ENCODE measurements around the gene ARHGAP27.
"Not testable (repeated sequence)": the region's sequence is repeated elsewhere in the genome, so short reads cannot be mapped to it uniquely, and the experiment has no call there.

The ARHGAP27 gene

DNA sequence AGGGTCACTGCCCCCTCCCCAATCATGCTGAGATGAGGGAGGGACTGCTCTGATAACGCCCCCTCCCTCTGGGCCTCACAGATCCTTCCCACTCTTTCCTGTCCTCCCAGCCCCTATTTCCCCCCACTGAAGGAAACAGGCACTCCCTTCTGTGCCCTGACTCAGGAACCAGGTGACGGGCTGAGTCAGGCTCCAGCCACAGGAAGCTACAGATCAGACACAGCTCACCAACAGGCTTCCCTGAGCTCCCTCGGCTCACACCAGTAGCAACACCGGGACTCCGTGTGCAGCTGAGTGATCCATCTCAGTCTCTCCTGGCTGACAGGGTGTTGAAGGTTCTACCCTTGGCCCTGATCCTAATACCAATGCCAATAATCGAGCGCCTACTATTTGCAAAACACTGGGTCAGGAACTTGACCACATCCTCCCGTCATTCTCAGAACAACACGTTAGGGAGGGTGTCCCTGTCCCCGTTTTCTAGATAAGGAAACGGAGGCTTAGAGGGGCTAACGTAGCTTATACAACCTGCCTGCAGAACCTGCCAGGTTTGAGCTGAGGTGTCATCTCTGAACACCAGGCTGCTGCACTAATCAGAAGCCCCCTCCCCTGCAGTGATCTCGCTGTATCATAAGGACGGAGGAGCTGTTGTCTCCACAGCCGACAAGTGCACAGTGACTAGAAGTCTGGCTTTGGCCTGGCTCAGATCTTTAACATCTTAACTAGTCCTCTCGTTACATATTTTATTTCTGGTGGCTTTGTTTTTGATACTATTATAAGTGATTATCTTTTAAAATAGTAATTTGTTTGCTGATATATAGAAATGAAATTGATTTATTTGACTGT is 13.5 kb upstream of the ARHGAP27 start:
- not testable (repeated sequence) for DNase-seq

DNA sequence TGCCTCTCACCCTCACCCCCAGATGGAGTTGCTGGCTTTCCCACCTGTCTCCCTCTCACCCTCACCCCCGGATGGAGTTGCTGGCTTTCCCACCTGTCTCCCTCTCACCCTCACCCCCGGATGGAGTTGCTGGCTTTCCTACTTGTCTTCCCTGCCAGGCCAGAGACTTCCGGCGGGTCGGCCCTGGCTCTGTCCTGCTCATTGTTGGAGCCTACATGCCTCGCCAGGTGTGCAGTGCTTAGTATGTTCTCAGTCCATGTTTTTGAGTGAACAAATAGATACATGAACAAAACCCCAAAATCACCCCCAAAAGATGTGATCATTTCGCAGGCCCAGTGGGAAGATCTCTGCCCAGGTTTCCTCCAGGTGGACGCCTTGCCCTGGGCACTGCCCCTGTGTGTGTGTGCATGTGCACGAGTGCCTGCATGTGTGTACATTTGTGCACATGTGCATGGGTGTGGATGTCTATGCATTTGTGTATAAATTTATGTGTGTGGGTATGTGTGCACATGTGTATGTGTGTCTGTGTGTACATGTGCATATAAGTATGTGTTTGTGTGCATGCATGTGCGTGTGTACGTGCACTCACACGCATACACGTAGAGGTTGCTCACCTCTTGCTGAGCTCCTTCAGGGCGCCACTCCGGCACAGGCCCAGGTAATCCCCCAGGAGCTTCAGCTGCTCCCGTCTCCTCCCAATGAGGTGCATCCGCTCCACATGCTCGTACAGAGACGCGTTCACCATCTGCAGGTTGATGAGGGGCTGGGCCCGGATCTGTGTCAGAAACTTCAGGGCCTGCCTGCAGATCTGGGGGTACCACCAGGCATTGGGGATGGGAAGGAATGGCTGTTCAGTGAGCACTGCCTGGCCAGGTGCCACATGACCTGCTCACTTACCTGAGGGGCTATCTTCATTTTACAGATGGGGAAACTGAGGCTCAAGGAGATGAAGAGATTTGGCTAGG is 12.5 kb upstream of the ARHGAP27 start:
- not testable (repeated sequence) for DNase-seq

DNA sequence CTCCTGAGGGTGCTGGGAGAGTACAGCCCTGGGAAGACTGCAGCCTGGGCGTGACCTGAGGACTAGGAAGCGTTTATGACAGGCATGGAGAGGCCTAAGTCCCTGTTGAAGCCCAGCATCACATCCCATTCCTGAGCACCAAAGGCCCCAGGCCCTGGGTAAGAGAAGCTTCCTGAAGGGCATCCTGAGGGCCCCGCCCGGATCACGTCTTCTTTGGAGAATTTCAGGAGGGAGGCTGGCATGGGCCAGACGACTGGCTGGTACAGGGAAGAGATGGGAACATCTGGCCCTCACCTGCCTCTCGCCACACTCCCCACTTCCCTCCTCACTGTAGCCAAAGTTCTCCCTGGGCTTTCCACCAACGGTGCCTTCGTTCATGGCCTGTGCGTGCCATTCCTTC is 11.6 kb upstream of the ARHGAP27 start:
- DNase-seq: not testable (repeated sequence)

DNA sequence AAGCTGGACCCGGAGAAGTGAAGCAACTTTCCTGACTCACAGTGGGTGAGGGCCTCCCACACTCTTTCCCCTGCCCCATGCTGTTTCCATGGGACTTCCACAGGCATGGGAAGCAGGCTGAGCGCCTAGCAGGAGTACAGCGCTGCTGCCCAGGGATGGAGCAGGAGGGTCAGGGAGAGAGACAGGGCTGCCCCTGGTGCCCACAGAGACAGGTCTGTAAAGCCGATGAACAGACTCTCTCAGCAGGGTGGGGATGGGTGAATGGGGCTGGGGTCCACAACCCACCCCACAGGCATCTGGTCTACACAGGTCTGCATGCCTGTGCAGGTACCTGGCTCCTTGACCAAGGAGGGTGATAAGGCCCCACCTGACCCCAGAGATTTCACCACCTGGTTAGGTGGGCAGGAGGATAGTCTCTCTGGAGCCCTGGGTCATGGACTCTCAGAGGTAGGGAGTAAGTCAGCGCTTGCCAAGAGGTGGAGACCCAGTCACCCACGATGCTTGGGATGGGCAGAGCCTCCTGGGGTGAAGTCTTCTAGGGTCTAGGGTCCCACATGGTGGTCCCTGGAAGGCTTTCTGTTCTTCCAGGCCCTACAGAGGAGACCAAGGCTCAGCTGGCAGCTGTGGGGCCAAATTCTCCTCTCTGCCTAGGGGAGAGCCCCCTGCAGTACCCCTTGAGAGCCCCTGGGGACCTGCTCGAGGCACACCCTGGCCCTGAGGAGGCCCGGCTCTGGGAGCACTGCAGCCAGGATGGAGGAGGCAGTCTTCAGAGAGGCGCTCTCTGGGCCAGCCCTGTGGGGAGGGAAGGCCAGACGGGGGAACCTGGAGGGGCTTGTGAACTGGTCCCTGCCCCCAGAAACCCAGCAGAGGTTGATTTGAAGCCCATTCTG is 10.9 kb upstream of the ARHGAP27 start:
- not testable (repeated sequence) for DNase-seq

DNA sequence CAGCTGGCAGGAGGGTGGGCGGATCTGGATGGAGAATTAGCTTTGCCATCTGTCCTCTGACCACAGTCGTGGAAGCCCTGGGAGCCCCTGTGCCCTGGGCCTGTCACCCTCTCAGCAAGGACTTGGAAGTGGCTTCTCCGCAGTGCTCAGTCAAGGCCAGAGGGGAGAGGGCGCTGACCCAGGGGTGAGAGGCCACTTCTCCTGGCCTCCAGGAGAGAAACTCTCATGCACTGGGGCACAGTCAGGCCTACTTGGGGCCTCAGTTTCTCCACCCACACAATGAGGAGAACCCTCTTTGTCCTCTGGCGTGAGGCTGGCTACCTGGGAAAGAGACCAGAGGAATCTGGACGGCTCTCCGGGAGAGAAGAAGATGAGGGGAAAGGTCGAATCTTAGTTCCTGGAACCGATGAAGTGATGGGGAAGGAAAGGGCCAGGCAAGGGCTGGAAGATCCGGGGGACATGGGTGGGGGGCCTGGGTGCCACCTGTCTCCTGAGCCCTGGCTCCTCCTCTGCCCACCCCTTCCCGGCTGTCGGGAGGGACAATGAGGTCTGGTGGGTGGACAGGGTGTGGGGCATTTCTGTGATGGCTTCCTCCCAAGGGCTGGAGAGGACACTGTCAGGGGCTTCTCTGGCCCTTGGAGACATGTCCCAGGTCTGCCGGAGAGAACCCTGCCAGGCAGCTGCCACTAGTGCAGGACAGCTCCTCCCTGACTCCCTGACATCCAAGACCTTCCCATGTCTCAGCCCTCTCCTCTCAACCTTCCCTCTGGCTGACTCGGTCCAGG is 9.0 kb upstream of the ARHGAP27 start:
- no peak for DNase-seq

DNA sequence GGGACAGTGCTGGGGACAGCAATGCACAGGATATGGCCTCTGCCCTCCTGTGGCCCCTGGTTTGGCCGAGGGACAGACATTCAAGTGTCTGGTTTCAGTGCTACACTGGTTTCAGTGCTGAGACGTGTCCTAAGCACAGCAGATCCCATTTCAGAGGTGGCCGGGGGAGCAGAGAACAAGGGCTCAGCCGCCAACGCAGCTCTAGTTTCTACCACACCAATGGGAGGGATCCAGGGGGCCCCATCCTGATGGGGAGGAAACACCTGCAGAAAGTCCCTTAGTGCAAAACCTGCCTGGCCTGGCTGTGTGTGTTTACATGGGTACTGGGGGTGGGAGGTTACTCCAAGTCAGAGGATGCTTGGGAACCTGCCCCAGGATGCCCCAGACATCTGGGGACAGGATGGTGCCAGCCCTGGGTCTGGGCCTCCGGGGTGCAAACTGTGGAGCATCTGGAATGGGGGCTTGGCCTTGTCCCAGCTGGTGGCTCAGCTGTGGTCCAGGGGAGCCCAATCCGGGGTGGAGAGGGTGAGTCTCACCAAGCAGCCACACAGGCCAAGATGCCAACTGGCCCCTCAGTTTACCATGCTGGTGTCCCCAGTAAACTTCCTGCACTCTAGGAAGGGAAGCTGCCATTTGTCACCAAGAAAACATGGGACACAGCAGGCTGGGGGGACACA is 8.3 kb upstream of the ARHGAP27 start:
- not testable (repeated sequence) for DNase-seq

DNA sequence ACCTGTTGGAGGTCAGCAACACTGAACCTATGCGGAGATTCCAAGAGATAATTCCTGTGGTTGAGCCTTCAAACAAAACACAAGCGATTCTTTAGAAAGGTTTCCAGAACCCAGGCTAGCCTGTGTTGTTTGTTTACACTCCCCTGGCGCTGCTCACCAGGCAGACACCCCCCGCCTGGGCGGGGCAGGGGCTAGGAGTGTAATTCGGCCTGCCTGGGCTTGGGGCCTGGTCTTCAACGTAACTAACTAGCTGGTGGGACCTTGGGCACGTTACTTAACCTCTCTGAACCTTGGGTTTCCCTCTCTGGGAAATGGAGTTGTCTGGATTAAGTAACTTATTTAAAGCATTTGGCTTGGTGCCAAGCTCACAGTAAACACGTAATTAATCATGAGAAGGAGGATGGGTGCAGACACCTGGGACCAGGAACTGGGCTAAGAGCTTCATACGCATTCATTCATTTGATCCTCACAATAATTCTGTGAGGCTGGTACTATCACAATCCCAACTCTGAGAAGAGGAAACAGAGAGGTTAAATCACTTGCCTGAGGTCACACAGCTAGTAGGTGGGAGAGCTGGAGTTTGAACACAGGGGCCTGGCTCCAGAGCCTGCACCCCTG is 7.6 kb upstream of the ARHGAP27 start:
- no peak for DNase-seq

DNA sequence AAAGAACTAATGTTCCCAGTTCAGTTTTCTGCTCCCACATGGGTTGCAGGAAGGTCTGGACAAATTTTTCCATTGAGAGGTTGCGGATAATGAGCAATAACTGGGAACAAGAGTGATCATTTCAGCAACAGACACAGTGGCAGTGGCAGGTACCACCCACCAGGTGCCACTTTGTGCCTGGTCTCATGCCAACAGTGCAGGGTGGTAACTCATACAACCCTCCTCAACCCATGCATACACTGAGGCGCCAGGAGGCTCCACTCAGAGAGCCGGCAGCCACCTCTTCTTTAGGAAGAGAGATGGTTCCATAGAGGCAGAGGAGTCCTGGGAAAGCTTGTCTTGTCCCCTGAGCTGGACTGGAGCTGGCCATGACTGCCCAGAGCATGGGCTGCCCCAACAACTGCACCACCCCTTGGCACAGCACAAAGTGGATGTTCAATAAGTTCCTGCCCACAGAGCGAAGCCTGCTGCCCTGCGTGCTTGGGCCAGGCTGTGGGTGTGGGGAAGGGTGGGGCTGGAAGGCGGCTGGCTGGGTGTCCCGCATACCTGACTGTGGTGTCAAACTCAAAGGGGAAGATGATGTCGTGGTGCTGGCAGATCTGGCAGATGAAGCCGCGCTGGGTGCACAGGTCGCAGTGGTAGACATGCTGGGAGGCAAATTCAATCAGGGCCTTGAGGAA is 6.4 kb upstream of the ARHGAP27 start:
- DNase-seq: no peak

DNA sequence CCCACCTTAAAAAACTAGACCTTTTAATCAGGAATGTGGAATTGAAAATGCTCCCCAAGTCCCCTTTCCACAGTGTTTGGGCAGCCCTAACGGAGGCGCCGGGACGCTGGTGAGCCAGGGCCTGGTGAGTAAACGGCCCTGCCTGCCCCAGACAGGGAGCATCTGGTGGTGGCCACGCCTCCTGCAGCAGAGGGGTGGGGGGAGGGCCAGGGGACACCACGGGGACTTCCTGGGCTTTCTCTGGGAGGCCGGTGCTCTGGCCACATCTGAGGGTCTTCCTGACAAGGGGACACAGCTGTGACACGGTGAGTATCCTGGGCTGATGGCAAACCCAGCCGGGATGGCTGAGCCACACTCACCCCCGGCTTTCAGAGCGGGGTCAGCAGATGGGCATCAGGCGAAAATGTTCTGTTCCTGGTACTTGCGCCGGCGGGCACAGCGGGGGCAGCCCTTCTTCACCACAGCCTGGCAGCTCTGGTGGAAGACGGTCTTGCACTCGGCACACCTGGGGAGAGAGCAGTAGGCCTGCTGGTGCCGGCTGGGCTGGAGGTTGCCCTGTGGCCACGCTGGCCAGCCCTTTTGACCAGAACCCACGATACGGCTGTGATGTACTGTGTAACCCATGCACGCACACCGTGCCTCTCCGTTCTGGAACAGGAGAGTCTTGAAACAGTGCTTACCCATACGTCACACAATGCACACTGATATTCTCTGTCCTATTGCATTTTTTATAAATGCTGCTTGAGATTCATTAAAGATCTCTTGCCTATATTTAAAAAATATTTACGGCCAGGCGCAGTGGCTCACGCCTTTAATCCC is 5.0 kb upstream of the ARHGAP27 start:
- no peak for DNase-seq

DNA sequence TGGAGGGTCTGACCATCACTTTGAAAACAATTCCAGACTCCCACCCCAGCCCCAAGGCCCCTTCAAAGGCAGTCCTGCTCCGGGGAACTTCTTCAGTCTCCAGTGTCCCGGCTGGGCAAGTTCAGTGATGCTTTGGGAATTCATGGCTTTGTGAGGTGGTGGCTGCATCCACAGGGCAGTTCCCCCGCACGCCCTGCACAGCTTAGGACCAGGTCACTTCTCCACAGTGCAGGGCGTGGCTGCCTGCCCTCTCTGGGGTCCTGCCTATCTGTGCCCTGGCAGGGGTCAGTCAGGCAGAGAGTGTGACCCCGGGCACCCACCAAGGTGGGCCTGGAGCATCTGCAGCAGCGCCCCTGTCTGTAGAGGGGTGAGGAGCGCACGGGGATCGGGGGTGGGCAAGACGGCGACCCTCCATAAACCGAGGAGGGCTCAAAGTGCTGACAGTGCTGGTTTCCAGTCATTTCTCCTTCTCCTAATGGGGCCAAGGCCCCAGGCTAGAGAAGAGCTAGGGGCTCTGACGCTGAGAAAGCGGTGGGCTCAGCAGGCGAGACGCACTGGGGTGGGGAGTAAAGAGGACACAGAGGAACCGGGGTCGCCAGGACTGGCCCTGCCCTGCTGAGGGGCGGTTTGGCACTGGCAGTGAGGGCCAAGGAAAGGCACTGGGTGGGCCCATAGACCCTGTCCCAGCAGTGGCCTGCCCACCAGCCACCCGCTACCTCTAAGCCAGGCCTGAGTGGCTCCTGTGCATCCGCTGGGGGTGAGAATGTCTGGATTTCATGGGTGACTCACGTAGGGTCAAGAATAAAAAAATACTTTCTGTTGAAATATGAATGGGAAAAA is 4.2 kb upstream of the ARHGAP27 start:
- no peak for DNase-seq

DNA sequence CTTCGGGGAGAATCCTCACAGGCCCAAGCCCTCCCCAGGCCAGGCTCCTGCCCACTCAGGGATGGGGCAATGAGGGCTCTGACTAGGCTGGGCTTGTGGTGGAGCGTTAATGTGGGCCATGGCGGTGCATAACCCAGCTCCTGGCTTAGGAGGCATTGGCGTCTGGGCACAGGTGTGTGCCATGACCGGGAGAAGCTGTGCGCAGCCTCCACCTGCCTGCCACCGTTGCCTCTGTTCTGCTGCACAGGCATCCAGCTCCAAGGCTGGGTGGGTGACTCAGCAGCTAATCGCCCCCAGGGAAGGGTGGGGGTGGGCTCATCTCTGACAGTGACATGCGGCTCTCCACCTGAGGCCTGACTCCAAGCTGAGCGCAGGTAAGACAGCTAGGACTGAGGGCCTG is 3.5 kb upstream of the ARHGAP27 start:
- no peak for DNase-seq

DNA sequence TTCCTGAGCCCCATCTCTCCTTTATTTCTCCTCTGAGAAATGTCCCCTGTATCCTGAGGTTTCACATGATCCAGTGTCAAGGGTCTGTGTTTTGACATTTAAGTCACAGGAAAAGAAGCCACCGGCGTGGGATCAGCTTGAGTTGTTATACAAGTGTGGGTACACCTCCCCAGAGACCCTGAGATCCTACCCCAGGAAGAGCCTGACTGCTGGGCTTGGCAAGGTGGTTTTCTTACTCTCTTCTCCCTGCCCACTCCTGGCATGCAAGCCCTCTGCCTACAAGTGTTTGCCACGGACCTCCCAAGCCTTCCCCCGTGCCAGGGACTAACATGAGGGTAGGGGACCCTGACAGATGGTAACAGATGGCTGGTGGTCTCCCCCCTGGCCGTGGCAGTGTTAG is 2.8 kb upstream of the ARHGAP27 start:
- DNase-seq: no peak

DNA sequence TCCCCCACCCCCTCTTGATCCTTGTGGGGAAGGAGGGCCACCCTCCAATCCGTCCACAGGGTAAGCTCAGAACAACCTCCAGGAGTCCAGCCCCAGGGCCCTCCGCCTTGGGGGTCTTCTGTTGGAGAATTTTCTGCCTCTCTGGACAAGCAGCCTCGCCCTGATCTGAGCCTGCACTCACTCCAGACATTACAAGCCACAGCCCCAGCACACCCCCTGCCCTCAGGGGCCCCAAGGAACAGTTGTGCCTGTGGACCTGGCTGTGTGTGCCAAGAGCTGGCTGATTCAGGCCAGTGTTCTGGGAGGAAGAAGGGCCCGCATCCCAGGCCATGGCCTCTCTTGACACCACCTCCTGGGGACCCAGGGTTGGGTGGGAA is 477 bp upstream of the ARHGAP27 start:
- no peak for DNase-seq

DNA sequence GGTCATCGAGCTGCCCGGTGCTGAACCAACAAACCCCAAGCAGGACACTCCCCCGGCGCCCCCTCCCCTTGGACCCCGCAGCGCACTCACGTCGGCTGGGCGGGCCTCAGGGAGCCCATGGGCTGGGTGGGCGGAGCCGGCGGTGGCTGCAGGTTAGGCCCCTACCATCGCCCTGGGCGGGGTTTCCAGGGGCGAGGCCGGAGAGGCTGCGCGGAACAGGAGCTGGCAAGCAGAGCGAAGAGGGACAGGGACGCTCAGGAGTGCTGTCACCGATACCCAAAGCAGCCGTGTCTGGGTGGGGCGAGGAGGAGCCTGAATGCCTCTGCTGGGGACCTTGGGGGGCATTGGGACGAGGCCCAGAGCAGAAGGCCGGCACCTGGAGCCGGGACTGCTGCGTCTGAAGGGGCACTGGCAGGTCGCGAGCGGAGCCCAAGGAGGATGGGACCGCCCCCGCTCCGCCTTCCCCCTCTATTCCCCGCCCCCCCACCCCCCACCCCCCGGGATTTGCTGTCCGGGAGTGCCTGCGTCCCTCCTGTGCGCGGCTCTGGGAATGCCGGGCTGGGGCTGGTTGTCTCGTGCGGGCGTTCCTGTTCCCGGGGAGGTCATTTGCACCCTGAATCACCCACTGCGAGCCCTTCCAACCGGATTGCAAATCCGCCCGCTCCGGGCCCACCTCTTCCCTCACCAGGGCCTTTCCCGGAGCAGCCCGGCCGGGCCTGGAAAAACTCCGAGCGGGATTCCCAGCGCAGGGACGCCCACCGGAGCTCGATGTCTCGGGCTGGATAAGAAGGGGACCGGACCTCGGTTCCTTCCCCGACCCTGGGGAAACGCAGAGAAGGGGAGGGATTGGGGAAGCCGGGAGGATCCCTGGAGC is 902 bp downstream of the ARHGAP27 start:
- peak; percentile 57 to 60 for DNase-seq

DNA sequence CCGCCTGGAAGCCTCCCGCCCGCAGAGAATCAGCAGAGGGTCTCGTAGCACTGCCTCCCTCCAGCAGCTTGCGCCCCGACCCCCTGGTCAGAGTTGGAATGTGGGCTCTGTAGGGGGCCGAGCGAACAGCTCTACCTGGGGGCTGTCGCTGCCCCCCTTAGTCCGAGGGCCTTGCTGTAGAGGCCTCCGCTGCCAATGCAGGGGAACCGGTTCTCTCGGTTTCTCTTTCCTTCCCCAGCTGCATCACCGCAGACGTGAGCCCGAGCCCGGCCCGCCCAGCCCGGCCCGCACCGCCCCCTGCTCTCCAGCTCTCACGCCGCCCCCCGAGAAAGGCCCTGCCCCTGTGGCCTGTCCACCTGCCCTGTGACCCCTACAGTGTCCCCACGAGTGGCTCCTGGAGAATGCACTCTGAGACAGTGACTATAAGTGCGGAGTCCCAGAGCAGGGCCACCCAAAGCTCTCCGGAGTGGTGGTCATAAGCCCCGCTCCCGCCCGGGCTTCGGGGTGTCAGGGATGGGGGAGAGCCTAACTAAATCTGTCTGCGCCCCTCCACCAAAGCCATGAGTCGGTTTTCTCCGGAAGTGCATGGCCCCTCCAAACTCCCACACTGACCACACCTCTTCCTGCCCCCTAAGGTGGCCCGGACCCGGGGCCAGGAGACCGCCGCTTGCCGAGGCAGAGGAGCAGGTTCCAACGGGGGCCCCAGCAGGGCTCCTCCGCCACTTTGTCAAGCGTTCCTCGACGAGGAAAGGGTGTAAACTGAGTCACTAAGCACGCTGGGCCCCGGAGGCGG is 1.7 kb downstream of the ARHGAP27 start:
- no peak for DNase-seq

DNA sequence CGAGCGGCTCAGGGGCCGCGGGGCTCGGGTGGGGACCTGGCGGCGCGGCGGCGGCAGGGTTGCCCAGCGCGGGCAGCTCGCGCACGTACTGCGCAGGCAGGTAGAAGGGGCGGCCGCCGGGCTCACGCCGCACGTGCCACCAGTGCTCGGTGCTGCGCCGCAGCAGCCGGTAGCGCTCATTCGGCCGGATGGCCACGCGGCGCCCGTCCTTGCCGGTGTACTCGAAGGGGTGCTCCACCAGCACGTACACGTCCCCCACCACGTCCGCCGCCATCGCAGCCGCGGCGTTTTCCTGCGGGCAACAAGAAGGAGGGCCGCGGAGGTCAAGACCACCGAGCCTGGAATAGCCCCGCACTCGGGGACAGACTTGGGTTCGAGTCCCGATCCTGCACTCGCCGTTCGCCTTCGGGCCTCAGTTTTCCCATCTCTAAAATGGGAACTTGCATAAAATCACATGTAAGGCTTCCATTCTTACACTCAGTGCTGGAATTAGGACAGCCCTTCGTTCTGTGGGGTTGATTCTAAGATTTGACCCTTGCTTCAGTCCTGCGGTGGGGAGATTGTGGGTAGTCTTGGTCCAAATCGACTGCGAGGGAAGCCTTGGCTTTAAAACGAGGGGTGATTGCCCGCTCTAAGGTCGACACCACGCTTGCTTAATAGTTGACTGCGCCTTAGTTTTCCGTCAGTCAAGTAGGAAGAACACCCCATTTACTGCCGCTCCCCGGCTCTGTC is 2.5 kb downstream of the ARHGAP27 start:
- DNase-seq: no peak

Measured in activated CD4-positive, alpha-beta T cell treated with anti-CD3 and anti-CD28 coated beads for 4 hours (primary cell).